ENCODE measurements around the gene LMBRD2. TPM values are rescaled to one million over a fixed set of nuclear protein-coding genes. Genes with fewer than 3 reads are reported as not detected.

The LMBRD2 gene
- total and polyA plus RNA-seq, 2 donors (not counting 3 experiments of a cell fraction or from before 2014, with no cell fraction given): 1.2 to 5.2 TPM

DNA sequence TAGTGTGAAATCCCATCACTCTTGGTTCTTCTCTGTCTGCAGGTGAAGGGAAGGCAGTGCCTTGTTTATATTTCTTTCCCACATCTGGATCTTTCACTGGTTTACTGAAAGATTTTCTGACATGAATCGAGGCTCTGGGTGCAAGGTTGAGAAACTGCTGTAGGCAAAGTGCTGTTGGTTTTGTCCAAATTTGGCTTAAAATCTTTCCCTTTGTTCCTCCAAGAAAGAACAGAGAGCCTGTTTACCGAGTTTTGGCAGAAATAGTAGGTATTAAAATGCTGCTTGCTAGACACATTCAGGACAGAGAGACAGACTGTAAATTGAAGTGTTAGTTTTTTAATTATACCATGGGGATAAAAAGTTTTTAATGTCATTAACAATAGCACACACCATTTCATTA, 21.7 kb upstream of the LMBRD2 start:
- FAIRE-seq: no peak
- no peaks in the 10 kb centered on the region for H3K4me1 ChIP-seq (ENCODE audit: control insufficient read depth, extremely low read depth, insufficient read depth, low read length)
- no peaks in the 10 kb centered on the region for H3K27me3 ChIP-seq (ENCODE audit: control insufficient read depth in 2 of 2, insufficient read depth in 2 of 2, low read length in 2 of 2)
- no peak overlapping the region for H3K9ac ChIP-seq (replicated peaks; ENCODE audit: extremely low read depth, insufficient read depth, low read length)
- no TSS peak for BruUV-seq (replicated peaks)
- DNase-seq (ENCODE audit: low read depth, low spot score): no peak
- CTCF ChIA-PET: no interaction called here
- no peaks in the 10 kb centered on the region for H3K9me3 ChIP-seq (replicated peaks; ENCODE audit: control insufficient read depth, insufficient read depth, low read length)
- no peak overlapping the region for H3K4me2 ChIP-seq (ENCODE audit: insufficient read depth, low read length)
- no peaks in the 10 kb centered on the region for H3K79me2 ChIP-seq (ENCODE audit: control insufficient read depth, insufficient read depth, low read length)
- TF ChIP-seq MYC (IDR thresholded peaks at IDR 0.05; ENCODE audit: low read depth, low read length): no peak
- no peak for TF ChIP-seq JUN (IDR thresholded peaks at IDR 0.05; ENCODE audit: borderline replicate concordance, insufficient read depth, insufficient read length, low read depth)
- no peak for TF ChIP-seq GATA2 (IDR thresholded peaks at IDR 0.05; ENCODE audit: insufficient read depth, insufficient read length, low read depth, low read length)
- no peak for TF ChIP-seq POLR2AphosphoS5 (IDR thresholded peaks at IDR 0.05; ENCODE audit: insufficient read depth, low read depth, low read length)
- TF ChIP-seq, protein P1, sequence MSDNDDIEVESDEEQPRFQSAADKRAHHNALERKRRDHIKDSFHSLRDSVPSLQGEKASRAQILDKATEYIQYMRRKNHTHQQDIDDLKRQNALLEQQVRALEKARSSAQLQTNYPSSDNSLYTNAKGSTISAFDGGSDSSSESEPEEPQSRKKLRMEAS (IDR thresholded peaks at IDR 0.05; ENCODE audit: insufficient read depth, insufficient read length): no peak
- no peak for TF ChIP-seq POLR2A (IDR thresholded peaks at IDR 0.05; ENCODE audit: low read depth, low read length)
- TF ChIP-seq CTCF (IDR thresholded peaks at IDR 0.05; ENCODE audit: extremely low read depth in 1 of 2, insufficient read depth in 1 of 2, low read depth in 1 of 2, low read length in 2 of 2): no peak
- TF ChIP-seq FOS (IDR thresholded peaks at IDR 0.05; ENCODE audit: borderline replicate concordance, insufficient read depth, low read length): no peak
- TF ChIP-seq EZH2 (IDR thresholded peaks at IDR 0.05; ENCODE audit: borderline replicate concordance, low read depth, low read length, severe bottlenecking): no peak
- no peaks in the 10 kb centered on the region for H4K20me1 ChIP-seq (replicated peaks; ENCODE audit: control insufficient read depth, extremely low read depth, insufficient read depth, low read length)
- peaks cover 4 to 15% of the 10 kb centered on the region in 2 experiments for H3K36me3 ChIP-seq (ENCODE audit: control insufficient read depth in 2 of 2, extremely low read depth in 1 of 2, insufficient read depth in 2 of 2, low read length in 2 of 2)
- no peak overlapping the region for H2AFZ ChIP-seq (ENCODE audit: low read depth, low read length)
- H3K27ac ChIP-seq (ENCODE audit: insufficient read depth, low read depth, low read length): no peak overlapping the region
- H3K9me1 ChIP-seq (replicated peaks; ENCODE audit: control insufficient read depth, extremely low read depth, insufficient read depth, low read length): no peaks in the 10 kb centered on the region
- H3K4me3 ChIP-seq (replicated peaks in 1 of 3; ENCODE audit: insufficient read depth in 1 of 3, low read depth in 1 of 3, low read length in 3 of 3): no peak overlapping the region
- dilution Hi-C loops (cut with MboI; ENCODE audit: extremely low pct_ligation_motif_present, low sequenced_read_pairs): no loop called here
- POLR2A ChIA-PET: no interaction called here
- intact Hi-C loops (cut with micrococcal nuclease): loop anchor here (10.0 kb wide), 1 partner anchor 221 kb away; no protein-coding TSS in a partner anchor

All from endothelial cell of umbilical vein (primary cell).